ENCODE results near the gene OBSL1. TPM values are rescaled to one million over a fixed set of nuclear protein-coding genes. Genes with fewer than 3 reads are reported as not detected.

The OBSL1 gene
- polyA plus RNA-seq, 3 donors: 0.09 TPM; not detected in 2

DNA sequence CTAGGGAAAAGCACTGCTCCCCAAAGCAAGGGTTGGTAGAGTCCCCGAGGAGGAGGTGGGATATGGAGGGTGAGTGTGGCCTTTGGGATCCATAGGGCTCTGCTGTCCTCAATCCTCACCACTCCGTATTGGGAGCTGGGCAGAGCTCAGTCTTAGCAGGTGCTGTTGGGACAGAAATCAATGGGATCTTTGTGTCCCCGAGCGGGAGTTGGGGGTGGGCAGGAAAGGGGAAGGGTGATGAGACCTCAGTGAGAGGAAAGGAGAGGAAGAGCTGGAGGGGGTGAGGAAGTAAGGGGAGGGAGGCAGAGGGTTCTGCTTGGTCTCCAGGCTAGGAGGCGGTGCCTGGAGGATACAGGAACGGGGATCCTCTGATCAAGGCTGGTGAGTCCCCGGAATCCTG, 54.5 kb downstream of the OBSL1 start:
- H3K27ac Mint-ChIP-seq: no peak overlapping the region
- TF ChIP-seq, protein P1, sequence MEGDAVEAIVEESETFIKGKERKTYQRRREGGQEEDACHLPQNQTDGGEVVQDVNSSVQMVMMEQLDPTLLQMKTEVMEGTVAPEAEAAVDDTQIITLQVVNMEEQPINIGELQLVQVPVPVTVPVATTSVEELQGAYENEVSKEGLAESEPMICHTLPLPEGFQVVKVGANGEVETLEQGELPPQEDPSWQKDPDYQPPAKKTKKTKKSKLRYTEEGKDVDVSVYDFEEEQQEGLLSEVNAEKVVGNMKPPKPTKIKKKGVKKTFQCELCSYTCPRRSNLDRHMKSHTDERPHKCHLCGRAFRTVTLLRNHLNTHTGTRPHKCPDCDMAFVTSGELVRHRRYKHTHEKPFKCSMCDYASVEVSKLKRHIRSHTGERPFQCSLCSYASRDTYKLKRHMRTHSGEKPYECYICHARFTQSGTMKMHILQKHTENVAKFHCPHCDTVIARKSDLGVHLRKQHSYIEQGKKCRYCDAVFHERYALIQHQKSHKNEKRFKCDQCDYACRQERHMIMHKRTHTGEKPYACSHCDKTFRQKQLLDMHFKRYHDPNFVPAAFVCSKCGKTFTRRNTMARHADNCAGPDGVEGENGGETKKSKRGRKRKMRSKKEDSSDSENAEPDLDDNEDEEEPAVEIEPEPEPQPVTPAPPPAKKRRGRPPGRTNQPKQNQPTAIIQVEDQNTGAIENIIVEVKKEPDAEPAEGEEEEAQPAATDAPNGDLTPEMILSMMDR (IDR thresholded peaks at IDR 0.05): no peak
- H3K27me3 ChIP-seq (ENCODE audit: control insufficient read depth in 2 of 2, insufficient read depth in 2 of 2, low read length in 2 of 2): peaks cover 27 to 74% of the 10 kb centered on the region in 2 donors

DNA sequence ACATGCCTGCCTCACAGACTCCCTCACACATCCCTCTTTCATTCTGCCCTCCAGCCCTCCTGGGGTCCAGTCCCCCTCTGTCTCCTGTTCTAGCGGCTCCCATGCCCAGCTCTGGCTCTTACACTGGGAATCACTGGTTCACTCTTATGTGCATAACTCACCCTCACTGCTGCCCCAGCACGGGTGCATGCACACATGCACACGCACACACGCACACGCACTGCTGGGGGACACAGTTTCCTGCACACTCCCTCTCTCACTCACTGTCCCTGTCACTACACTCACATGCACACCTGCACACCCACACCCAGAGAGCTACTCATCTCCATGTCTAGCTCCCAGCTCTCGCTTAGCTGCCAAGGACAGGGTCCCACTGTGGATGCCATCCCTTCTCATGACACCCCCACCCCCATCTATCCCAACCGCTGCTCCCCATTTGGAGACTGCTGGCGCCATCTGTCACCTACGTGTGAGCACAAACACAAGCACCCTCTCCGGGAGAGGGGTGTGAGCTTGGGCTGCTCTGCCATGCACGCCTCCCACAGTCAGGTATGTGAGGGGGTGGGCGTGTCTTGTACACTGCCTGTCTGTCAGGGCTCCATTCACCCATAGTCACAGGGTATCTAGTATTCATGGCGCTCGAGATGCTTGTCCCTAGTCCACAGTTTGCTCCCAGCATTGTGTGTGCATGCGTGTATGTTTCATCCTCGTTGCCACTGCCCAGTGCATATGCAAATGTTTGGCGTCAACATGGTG, 55.3 kb downstream of the OBSL1 start:
- WGBS (ENCODE audit: insufficient coverage): 81% methylated on average over 9 of the region's 17 CpGs
- no peak overlapping the region for H3K4me3 ChIP-seq (replicated peaks in 1 of 3; ENCODE audit: low read depth in 2 of 3, low read length in 3 of 3)
- peaks cover 3% of the 10 kb centered on the region for H3K4me1 Mint-ChIP-seq
- no peaks in the 10 kb centered on the region for H3K79me2 ChIP-seq (ENCODE audit: insufficient read depth, low read length)
- intact Hi-C loops (cut with micrococcal nuclease): no loop called here
- DNase-seq: no peak
- H3K4me3 Mint-ChIP-seq: peak overlapping the region in 1 of 2 donors; percentile 36
- peaks cover 67 to 89% (median 71%) of the 10 kb centered on the region in 3 donors for H3K27me3 Mint-ChIP-seq (ENCODE audit: low read depth in 3 of 3)
- TF ChIP-seq, protein P1 (IDR thresholded peaks at IDR 0.05): no peak
- no peaks in the 10 kb centered on the region for H4K20me1 ChIP-seq (ENCODE audit: insufficient read depth, low read length)
- H3K9me3 ChIP-seq (replicated peaks in 1 of 2; ENCODE audit: control insufficient read depth in 1 of 2, insufficient read depth in 1 of 2, low read length in 2 of 2): peaks cover 4 to 15% of the 10 kb centered on the region in 2 donors
- H3K36me3 Mint-ChIP-seq: peaks cover 0 to 2% of the 10 kb centered on the region in 2 donors
- no peak overlapping the region for H2AFZ ChIP-seq (ENCODE audit: insufficient read depth, low read depth, low read length, poor library complexity, severe bottlenecking)
- H3K9me3 Mint-ChIP-seq: peaks cover 0 to 16% (median 7%) of the 10 kb centered on the region in 7 donors
- no peak overlapping the region for H3K4me2 ChIP-seq (replicated peaks; ENCODE audit: extremely low read depth, low read length, poor library complexity, severe bottlenecking)
- no peak overlapping the region for H3K9ac ChIP-seq (ENCODE audit: insufficient read depth, low read length, poor library complexity, severe bottlenecking)
- no peaks in the 10 kb centered on the region for H3K36me3 ChIP-seq (replicated peaks in 1 of 2; ENCODE audit: control insufficient read depth in 1 of 2, insufficient read depth in 2 of 2, low read length in 2 of 2)
- H3K27ac ChIP-seq (ENCODE audit: low read depth in 1 of 2, low read length in 2 of 2): no peak overlapping the region
- no peaks in the 10 kb centered on the region for H3K4me1 ChIP-seq (ENCODE audit: control insufficient read depth in 1 of 2, insufficient read depth in 2 of 2, low read length in 2 of 2)
- peaks cover 26 to 73% of the 10 kb centered on the region in 2 donors for H3K27me3 ChIP-seq (ENCODE audit: control insufficient read depth in 2 of 2, insufficient read depth in 2 of 2, low read length in 2 of 2)
- H3K27ac Mint-ChIP-seq: no peak overlapping the region

More for the DNA sequence above, 54.5 kb downstream of the OBSL1 start:
- Histone ChIP-seq H3K9me3 (replicated peaks in 1 of 2; ENCODE audit: control insufficient read depth in 1 of 2, insufficient read depth in 1 of 2, low read length in 2 of 2) (peaks cover 0 to 11% of the 10 kb centered on the region in 2 donors), H4K20me1 (ENCODE audit: insufficient read depth, low read length) (no peaks in the 10 kb centered on the region), H3K4me3 (replicated peaks in 1 of 3; ENCODE audit: low read depth in 2 of 3, low read length in 3 of 3) (no peak overlapping the region), H3K4me2 (replicated peaks; ENCODE audit: extremely low read depth, low read length, poor library complexity, severe bottlenecking) (no peak overlapping the region), H3K9ac (ENCODE audit: insufficient read depth, low read length, poor library complexity, severe bottlenecking) (no peak overlapping the region), H3K4me1 (ENCODE audit: control insufficient read depth in 1 of 2, insufficient read depth in 2 of 2, low read length in 2 of 2) (no peaks in the 10 kb centered on the region), H3K27ac (ENCODE audit: low read depth in 1 of 2, low read length in 2 of 2) (no peak overlapping the region), H3K36me3 (replicated peaks in 1 of 2; ENCODE audit: control insufficient read depth in 1 of 2, insufficient read depth in 2 of 2, low read length in 2 of 2) (no peaks in the 10 kb centered on the region), H3K79me2 (ENCODE audit: insufficient read depth, low read length) (no peaks in the 10 kb centered on the region), H2AFZ (ENCODE audit: insufficient read depth, low read depth, low read length, poor library complexity, severe bottlenecking) (no peak overlapping the region)
- Mint-ChIP-seq H3K4me3 (no peak overlapping the region), H3K9me3 (peaks cover 0 to 16% (median 2%) of the 10 kb centered on the region in 7 donors), H3K4me1 (peaks cover 5% of the 10 kb centered on the region), H3K36me3 (peaks cover 0 to 6% of the 10 kb centered on the region in 2 donors), H3K27me3 (ENCODE audit: low read depth in 3 of 3) (peaks cover 68 to 89% (median 73%) of the 10 kb centered on the region in 3 donors)
- 23% methylated on average over 5 of the region's 7 CpGs for WGBS (ENCODE audit: insufficient coverage)
- intact Hi-C loops (cut with micrococcal nuclease): no loop called here
- DNase-seq: no peak

All from CD14-positive monocyte (primary cell).